Brain microvascular endothelial cell (primary cell): ENCODE measurements around the gene CTDSPL2.

ENCODE experiments used
- DNase-seq: peaks from one replicate; pipeline ENCODE4 v3.0.0-alpha.2; 2020
- H3K27ac ChIP-seq: fragments of 250-450 bp; sonication (Bioruptor Pico); 2 replicates; pipeline ENCODE4 v1.5.1; 2020; ENCODE audit warnings: mild to moderate bottlenecking, moderate library complexity
- H3K27me3 ChIP-seq: fragments of 250-450 bp; sonication (Bioruptor Pico); replicated peaks from 2 replicates; pipeline ENCODE4 v1.5.1; 2020; ENCODE audit warnings: mild to moderate bottlenecking
- H3K36me3 ChIP-seq: fragments of 250-450 bp; sonication (Bioruptor Pico); replicated peaks from 2 replicates; pipeline ENCODE4 v1.5.1; 2020; ENCODE audit warnings: mild to moderate bottlenecking
- H3K4me3 ChIP-seq: 2 replicates; pipeline ENCODE4 v1.5.1; 2011; ENCODE audit warnings: low read depth, mild to moderate bottlenecking, control low read depth, low read length, moderate library complexity
- in situ Hi-C: cut with HindIII; loops from 2 replicates; pipeline ENCODE4 v1.10.0; 2017; ENCODE audit warnings: low sequenced_read_pairs, low pct_ligation_motif_present
- TF ChIP-seq, protein P1 (sequence below): IDR thresholded peaks from 2 replicates; pipeline ENCODE4 v1.5.1; 2011; ENCODE audit warnings: low read depth, mild to moderate bottlenecking, moderate library complexity, low read length, control low read depth, inconsistent platforms; ENCODE audit errors: missing control alignments

CTDSPL2 gene

GRCh38 chr15:44414001-44414400 lies 13.4 kb upstream of the CTDSPL2 start:
- TF ChIP-seq, protein P1, sequence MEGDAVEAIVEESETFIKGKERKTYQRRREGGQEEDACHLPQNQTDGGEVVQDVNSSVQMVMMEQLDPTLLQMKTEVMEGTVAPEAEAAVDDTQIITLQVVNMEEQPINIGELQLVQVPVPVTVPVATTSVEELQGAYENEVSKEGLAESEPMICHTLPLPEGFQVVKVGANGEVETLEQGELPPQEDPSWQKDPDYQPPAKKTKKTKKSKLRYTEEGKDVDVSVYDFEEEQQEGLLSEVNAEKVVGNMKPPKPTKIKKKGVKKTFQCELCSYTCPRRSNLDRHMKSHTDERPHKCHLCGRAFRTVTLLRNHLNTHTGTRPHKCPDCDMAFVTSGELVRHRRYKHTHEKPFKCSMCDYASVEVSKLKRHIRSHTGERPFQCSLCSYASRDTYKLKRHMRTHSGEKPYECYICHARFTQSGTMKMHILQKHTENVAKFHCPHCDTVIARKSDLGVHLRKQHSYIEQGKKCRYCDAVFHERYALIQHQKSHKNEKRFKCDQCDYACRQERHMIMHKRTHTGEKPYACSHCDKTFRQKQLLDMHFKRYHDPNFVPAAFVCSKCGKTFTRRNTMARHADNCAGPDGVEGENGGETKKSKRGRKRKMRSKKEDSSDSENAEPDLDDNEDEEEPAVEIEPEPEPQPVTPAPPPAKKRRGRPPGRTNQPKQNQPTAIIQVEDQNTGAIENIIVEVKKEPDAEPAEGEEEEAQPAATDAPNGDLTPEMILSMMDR = no peak
- in situ Hi-C loops = no loop called here
- no peaks in the 10 kb centered on the region for H3K36me3 ChIP-seq
- no peak overlapping the region for H3K4me3 ChIP-seq
- H3K27ac ChIP-seq = no peak overlapping the region
- no peak for DNase-seq
- no peaks in the 10 kb centered on the region for H3K27me3 ChIP-seq

GRCh38 chr15:44427756-44428724 lies 611 bp downstream of the CTDSPL2 start:
- Histone ChIP-seq H3K36me3 (no peaks in the 10 kb centered on the region), H3K27me3 (no peaks in the 10 kb centered on the region), H3K27ac (peak overlapping the region; percentile 96), H3K4me3 (peak overlapping the region; percentile 98)
- DNase-seq = no peak
- TF ChIP-seq, protein P1 = no peak
- in situ Hi-C loops = no loop called here

- no peak overlapping the region for H3K27ac ChIP-seq
- in situ Hi-C loops = no loop called here
- DNase-seq = no peak
These were observed 8.7 kb downstream of the CTDSPL2 start for GRCh38 chr15:44435893-44436667.

DNA sequence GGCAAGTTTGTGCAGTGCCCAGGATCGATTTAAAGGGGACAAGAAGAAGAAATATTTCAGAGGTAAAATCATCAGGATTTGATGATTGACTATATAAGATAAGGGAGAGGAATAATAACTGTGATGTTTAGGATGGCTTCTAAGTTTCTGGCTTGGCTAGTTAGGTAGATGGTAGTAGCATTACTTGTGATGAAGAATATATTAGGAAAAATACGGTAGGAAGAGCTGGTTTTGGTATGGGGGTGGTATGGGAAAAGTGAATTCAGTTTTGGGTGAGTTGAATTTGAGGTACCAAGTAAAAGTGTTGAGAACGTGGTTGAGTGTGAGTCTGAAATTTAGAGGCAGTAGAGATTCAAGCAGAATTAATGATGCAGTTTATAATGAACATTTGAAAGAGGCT lies 11.0 kb downstream of the CTDSPL2 start:
- DNase-seq = no peak
- H3K36me3 ChIP-seq = no peaks in the 10 kb centered on the region
- H3K27ac ChIP-seq = no peak overlapping the region
- in situ Hi-C loops = no loop called here
- TF ChIP-seq, protein P1 = no peak
- H3K27me3 ChIP-seq = no peaks in the 10 kb centered on the region
- H3K4me3 ChIP-seq = no peak overlapping the region

More at GRCh38 chr15:44435893-44436667, 8.7 kb downstream of the CTDSPL2 start:
- TF ChIP-seq, protein P1 = no peak
- H3K4me3 ChIP-seq = no peak overlapping the region
- no peaks in the 10 kb centered on the region for H3K27me3 ChIP-seq
- H3K36me3 ChIP-seq = no peaks in the 10 kb centered on the region

- in situ Hi-C loops = no loop called here
- H3K4me3 ChIP-seq = no peak overlapping the region
- H3K36me3 ChIP-seq = no peaks in the 10 kb centered on the region
- no peak for DNase-seq
- TF ChIP-seq, protein P1 = no peak
- H3K27ac ChIP-seq = no peak overlapping the region
- H3K27me3 ChIP-seq = no peaks in the 10 kb centered on the region
These were observed 13.7 kb downstream of the CTDSPL2 start for GRCh38 chr15:44441095-44441501.
